ENCODE measurements around the gene LIMCH1.
"Not testable (repeated sequence)": the region's sequence is repeated elsewhere in the genome, so short reads cannot be mapped to it uniquely, and the experiment has no call there.

LIMCH1 gene

GRCh38 chr4:41737491-41737890 lies 199.5 kb downstream of the LIMCH1 start:
- not testable (repeated sequence) for FAIRE-seq

DNA sequence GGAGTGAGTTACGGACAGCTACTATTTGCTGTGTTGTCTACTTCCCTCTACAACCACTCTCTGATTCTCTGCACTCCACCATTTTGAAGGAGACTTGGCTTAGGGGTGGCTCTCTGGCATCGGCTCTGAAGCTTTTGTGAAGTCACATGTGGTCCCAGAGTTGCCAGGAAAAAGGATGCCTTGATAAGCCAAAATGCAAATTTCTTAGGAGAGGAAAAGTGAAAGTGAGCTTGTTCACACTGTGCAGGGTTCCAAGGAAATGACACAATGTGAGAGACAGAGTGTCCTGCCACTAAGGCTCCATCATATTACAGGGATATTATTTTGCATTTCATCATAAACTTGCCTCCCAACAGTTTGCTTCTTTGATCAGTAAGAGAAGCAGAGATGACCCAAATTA lies 203.4 kb downstream of the LIMCH1 start:
- FAIRE-seq = no peak

- FAIRE-seq = no peak
Measured at GRCh38 chr4:41744572-41745291, 206.8 kb downstream of the LIMCH1 start.

GRCh38 chr4:41745292-41746024 lies 207.5 kb downstream of the LIMCH1 start:
- FAIRE-seq = no peak

GRCh38 chr4:41746025-41746439 lies 208.1 kb downstream of the LIMCH1 start:
- FAIRE-seq = no peak

DNA sequence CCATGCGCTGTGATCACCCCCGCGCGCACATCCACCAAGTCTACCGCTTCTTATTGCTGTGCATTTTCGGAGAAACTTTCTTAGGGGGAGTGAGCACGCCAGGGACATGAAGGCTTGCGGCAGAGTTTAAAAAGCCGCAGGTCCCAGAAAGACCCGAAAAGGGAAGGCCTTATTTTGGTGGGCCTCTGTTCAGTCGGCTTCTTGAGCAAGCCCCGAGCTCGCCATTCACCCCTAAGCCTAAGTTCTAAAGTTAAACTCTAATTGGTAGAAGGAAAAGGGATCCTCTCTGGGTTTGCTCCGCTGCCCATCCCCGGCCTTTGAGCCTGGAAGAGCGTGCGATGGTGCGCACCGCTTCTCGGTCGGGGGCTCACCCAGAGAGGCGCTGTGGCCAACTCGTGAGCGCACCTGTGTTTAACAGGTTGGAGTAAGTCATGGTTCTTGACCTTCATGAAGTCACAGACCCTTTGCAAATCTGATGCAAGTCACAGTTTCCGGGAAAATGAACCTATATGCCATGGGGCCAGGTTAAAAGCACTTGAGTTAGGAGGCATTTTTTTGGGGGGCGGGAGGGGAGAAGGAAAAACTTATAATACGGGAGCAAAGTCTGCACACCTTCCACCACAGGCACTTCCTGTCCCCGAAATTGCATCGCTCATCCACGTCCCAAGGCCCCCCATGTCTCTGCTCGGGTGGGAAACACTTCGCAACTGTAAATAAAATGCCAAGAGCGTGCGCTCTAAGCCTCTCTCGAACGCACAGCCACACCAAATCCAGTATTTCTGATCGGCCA lies 208.7 kb downstream of the LIMCH1 start:
- FAIRE-seq = no peak

DNA sequence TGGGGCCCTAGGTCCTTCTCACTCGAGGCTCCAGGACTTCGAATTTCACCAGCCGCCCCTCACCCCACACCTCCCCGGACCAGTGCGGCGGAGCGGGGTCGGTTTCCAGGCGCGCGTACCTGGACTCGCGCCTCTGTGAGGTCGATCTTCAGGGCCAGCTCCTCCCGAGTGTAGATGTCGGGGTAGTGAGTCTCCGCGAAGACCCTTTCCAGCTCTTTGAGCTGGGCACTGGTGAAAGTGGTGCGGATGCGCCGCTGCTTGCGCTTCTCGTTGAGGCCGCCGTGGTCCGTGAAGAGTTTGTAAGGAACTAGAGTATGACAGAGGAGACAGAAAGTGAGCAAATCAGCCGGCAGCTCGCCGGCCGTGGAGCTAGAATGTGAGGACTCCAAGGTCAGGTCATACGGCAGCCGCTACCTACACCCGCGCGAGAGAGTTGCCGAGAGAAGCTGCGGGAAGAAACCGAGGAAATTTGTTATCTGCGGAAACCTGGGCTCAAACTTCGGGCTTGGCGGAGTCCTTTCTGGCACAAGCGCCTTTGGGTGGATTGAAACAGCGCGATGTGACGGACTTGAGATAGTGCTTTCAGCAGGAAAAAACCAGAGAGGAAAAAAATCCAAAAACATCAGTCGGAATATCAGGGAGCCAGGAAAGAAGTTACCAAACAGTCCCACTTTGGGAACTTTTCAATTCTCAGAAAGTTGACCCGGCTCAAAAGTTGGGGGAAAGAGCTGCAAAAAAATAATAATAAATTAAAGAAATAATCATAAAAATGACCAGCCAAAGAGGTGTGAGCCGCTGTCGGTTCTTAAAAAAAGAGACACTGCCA lies 209.5 kb downstream of the LIMCH1 start:
- FAIRE-seq = no peak

GRCh38 chr4:41748074-41748570 lies 210.2 kb downstream of the LIMCH1 start:
- FAIRE-seq = no peak

GRCh38 chr4:41748571-41749475 lies 210.9 kb downstream of the LIMCH1 start, which contains the start of gene PHOX2B:
Gene PHOX2B (minus strand): TSS chr4:41748725. CDS start chr4:41748610, 115 bp downstream.
- no peak for FAIRE-seq

- no peak for FAIRE-seq
Measured at GRCh38 chr4:41749631-41750039, 211.7 kb downstream of the LIMCH1 start.
